IMR-90 (cell line): ENCODE measurements around the gene AMBP. TPM values are rescaled to one million over a fixed set of nuclear protein-coding genes. Genes with fewer than 3 reads are reported as not detected.

Source experiments
- ATAC-seq: fragments of 200-7000 bp; cut with Tn5 transposase; 2 replicates; pipeline ENCODE4 v1.9.1; 2020; ENCODE audit warnings: low read depth, mild to moderate bottlenecking, moderate library complexity
- BruUV-seq: library from RNA; stranded (reverse); fragments of 400-500 nt; replicated peaks from 2 replicates; lab custom pipeline; 2021; lab: Mats Ljungman, UMichigan
- CTCF ChIA-PET: fragments of 300-600 bp; formaldehyde crosslinking; extraction: SDS; loops from one replicate; lab custom pipeline; 2021; ENCODE audit warnings: antibody characterized with exemption; lab: Yijun Ruan, JAX
- POLR2A ChIA-PET: fragments of 300-600 bp; sonication (Branson Sonifier 250); formaldehyde crosslinking; loops from one replicate; lab custom pipeline; 2022; ENCODE audit warnings: antibody characterized with exemption; ENCODE audit not compliant: unreplicated experiment; lab: Charles Lee
- DNase-seq: peaks from one replicate; pipeline ENCODE4 v3.0.0; 2013
- H2AFZ ChIP-seq: replicated peaks from 2 replicates; pipeline ENCODE3; 2013; ENCODE audit warnings: low read length, mild to moderate bottlenecking; ENCODE audit not compliant: poor library complexity
- H2AK5ac ChIP-seq: 2 replicates; pipeline ENCODE4 v1.6.1; 2013; ENCODE audit warnings: low read depth, low read length, inconsistent platforms
- H2AK9ac ChIP-seq: replicated peaks from 2 replicates; pipeline ENCODE3; 2013; ENCODE audit warnings: mild to moderate bottlenecking, low read depth, low read length, moderate library complexity; ENCODE audit not compliant: poor library complexity
- H2BK120ac ChIP-seq: 2 replicates; pipeline ENCODE4 v1.6.1; 2013; ENCODE audit warnings: low read depth, low read length, inconsistent platforms
- H2BK15ac ChIP-seq: 3 replicates; pipeline ENCODE4 v1.6.1; 2013; ENCODE audit warnings: low read depth, low read length, inconsistent platforms
- H2BK20ac ChIP-seq: 2 replicates; pipeline ENCODE4 v1.6.1; 2013; ENCODE audit warnings: low read depth, mild to moderate bottlenecking, inconsistent platforms, low read length, moderate library complexity
- H2BK5ac ChIP-seq: 2 replicates; pipeline ENCODE4 v1.6.1; 2013; ENCODE audit warnings: mild to moderate bottlenecking, low read depth, low read length, inconsistent platforms; ENCODE audit not compliant: poor library complexity, severe bottlenecking
- H3K14ac ChIP-seq: replicated peaks from 2 replicates; pipeline ENCODE4 v1.6.1; 2013; ENCODE audit warnings: low read depth, low read length, inconsistent platforms
- H3K18ac ChIP-seq: 2 replicates; pipeline ENCODE4 v1.6.1; 2013; ENCODE audit warnings: low read depth, low read length, control low read depth
- H3K23ac ChIP-seq: 2 replicates; pipeline ENCODE4 v1.6.1; 2013; ENCODE audit warnings: low read depth, low read length, inconsistent platforms
- H3K27ac ChIP-seq: 2 replicates; pipeline ENCODE4 v1.5.1; 2013; ENCODE audit warnings: mild to moderate bottlenecking, control low read depth, low read length; ENCODE audit not compliant: insufficient read depth
- H3K27me3 ChIP-seq: 2 replicates; pipeline ENCODE4 v1.6.1; 2013; ENCODE audit warnings: low read length; ENCODE audit not compliant: control insufficient read depth, insufficient read depth
- H3K36me3 ChIP-seq: 2 replicates; pipeline ENCODE4 v1.6.1; 2013; ENCODE audit warnings: low read length, mixed read lengths; ENCODE audit not compliant: control insufficient read depth, insufficient read depth
- H3K4ac ChIP-seq: 2 replicates; pipeline ENCODE4 v1.6.1; 2013; ENCODE audit warnings: low read depth, low read length, inconsistent platforms
- H3K4me1 ChIP-seq: 2 replicates; pipeline ENCODE4 v1.6.1; 2013; ENCODE audit warnings: low read length, mixed read lengths; ENCODE audit not compliant: control insufficient read depth, insufficient read depth
- H3K4me2 ChIP-seq: 2 replicates; pipeline ENCODE4 v1.6.1; 2013; ENCODE audit warnings: low read depth, mild to moderate bottlenecking, control low read depth, low read length, moderate library complexity
- H3K4me3 ChIP-seq: 2 replicates; pipeline ENCODE4 v1.5.1; 2013; ENCODE audit warnings: low read depth, mild to moderate bottlenecking, control low read depth, low read length, moderate library complexity; ENCODE audit not compliant: insufficient read depth
- H3K56ac ChIP-seq: 2 replicates; pipeline ENCODE4 v1.6.1; 2013; ENCODE audit warnings: low read length, inconsistent platforms; ENCODE audit not compliant: insufficient read depth; ENCODE audit errors: extremely low read depth
- H3K79me1 ChIP-seq, 2 experiments: 2 replicates each; pipeline ENCODE4 v1.6.1; 2013; ENCODE audit warnings: low read length in 2 of 2, inconsistent platforms in 1 of 2, low read depth in 1 of 2
- H3K9ac ChIP-seq: 2 replicates; pipeline ENCODE4 v1.6.1; 2013; ENCODE audit warnings: low read depth, low read length, control low read depth
- H3K9me1 ChIP-seq: 2 replicates; pipeline ENCODE4 v1.6.1; 2013; ENCODE audit warnings: low read length, inconsistent platforms; ENCODE audit not compliant: insufficient read depth
- H3K9me3 ChIP-seq: 2 replicates; pipeline ENCODE4 v1.6.1; 2013; ENCODE audit warnings: low read length; ENCODE audit not compliant: control insufficient read depth, insufficient read depth
- H4K20me1 ChIP-seq: 2 replicates; pipeline ENCODE4 v1.6.1; 2013; ENCODE audit warnings: low read length, inconsistent platforms; ENCODE audit not compliant: insufficient read depth
- H4K5ac ChIP-seq: 2 replicates; pipeline ENCODE4 v1.6.1; 2013; ENCODE audit warnings: mild to moderate bottlenecking, low read depth, low read length, control low read depth
- H4K8ac ChIP-seq, 2 experiments: 2 replicates each; pipeline ENCODE4 v1.6.1; 2013; ENCODE audit warnings: low read depth in 2 of 2, low read length in 2 of 2, control low read depth in 1 of 2, inconsistent platforms in 1 of 2
- H4K91ac ChIP-seq: 2 replicates; pipeline ENCODE4 v1.6.1; 2013; ENCODE audit warnings: low read depth, low read length, inconsistent platforms; ENCODE audit not compliant: insufficient read depth
- CTCF ChIP-seq: conservative IDR thresholded peaks from 2 replicates; pipeline ENCODE4 v1.5.1; 2012; ENCODE audit warnings: mild to moderate bottlenecking, low read depth, low read length, improper control_type of control experiment
- USF2 ChIP-seq: fragments of 150-350 bp; IDR thresholded peaks from 2 replicates; pipeline ENCODE4 v1.6.1; 2017; ENCODE audit warnings: mild to moderate bottlenecking, antibody characterized with exemption, low read length, low read depth
- WGBS, 2 experiments: methylation state at CpG; one replicate each; pipeline versions ENCODE4 v1.1.5 to v1.1.7; 2013; ENCODE audit warnings: missing lambda C conversion rate in 2 of 2; ENCODE audit not compliant: insufficient read length in 1 of 2; ENCODE audit errors: extremely low coverage in 2 of 2; 5-methylcytosine and 5-hydroxymethylcytosine counted together
- dilution Hi-C: fragments of 300-500 bp; cut with HindIII; formaldehyde crosslinking; loops from one replicate; pipeline ENCODE4 v1.14.3; 2018; ENCODE audit warnings: low sequenced_read_pairs; ENCODE audit not compliant: unreplicated experiment
- in situ Hi-C: fragments of 300-500 bp; cut with MboI; formaldehyde crosslinking; loops from 3 replicates; pipeline ENCODE4 v1.14.3; 2019; ENCODE audit warnings: low sequenced_read_pairs, inconsistent platforms, mixed read lengths
- intact Hi-C: fragments of 100-400 bp; cut with micrococcal nuclease; formaldehyde crosslinking; loops from 2 replicates; pipeline ENCODE4 v1.10.0; 2022
- polyA plus RNA-seq, 3 experiments: library from polyadenylated mRNA; depleted of rRNA; stranded (reverse); fragments of >200 nt; gene quantifications; 2 replicates each; pipeline ENCODE4 v1.2.3, GENCODE V29; 2012; ENCODE audit warnings: low replicate concordance in 1 of 3
- total RNA-seq: library from RNA; depleted of rRNA; stranded (reverse); fragments of >200 nt; gene quantifications from 2 replicates; pipeline ENCODE4 v1.2.3, GENCODE V29; 2012

Gene AMBP
- total and polyA plus RNA-seq, 2 of the 4 experiments (the other 2 are of a cell fraction), result not detected

- Histone ChIP-seq H4K5ac (no peak overlapping the region), H3K9me3 (0 out of 2 replicates have a peak, but pooled peaks cover 2% of the 10 kb centered on the region), H2AK5ac (no peak overlapping the region), H3K36me3 (no peaks in the 10 kb centered on the region), H3K4me3 (no peak overlapping the region), H3K27me3 (peaks cover 57% of the 10 kb centered on the region), H2BK15ac (no peak overlapping the region), H3K14ac (no peak overlapping the region), H2BK20ac (no peak overlapping the region), H3K18ac (no peak overlapping the region), H2AK9ac (no peak overlapping the region), H3K4me2 (no peak overlapping the region), H2BK120ac (no peak overlapping the region), H3K4me1 (no peaks in the 10 kb centered on the region), H4K8ac (no peak overlapping the region), H3K79me1 (no peaks in the 10 kb centered on the region), H4K20me1 (no peaks in the 10 kb centered on the region; the same call in 1 of the 2 replicates), H3K9ac (no peak overlapping the region), H3K27ac (no peak overlapping the region), H3K23ac (no peak overlapping the region), H4K91ac (no peak overlapping the region), H2AFZ (no peak overlapping the region), H3K9me1 (no peaks in the 10 kb centered on the region), H2BK5ac (no peak overlapping the region), H3K56ac (no peak overlapping the region), H3K4ac (no peak overlapping the region)
- WGBS, 2 experiments, result no CpG with 5 or more reads among the region's 4 CpGs
- CTCF ChIA-PET, result no interaction called here
- POLR2A ChIA-PET, result no interaction called here
- intact Hi-C loops (no loop called here), dilution Hi-C loops (no loop called here), in situ Hi-C loops (no loop called here)
- DNase-seq (no peak), ATAC-seq (no peak)
- TF ChIP-seq USF2 (no peak), CTCF (no peak)
- no TSS peak for BruUV-seq
Observed at GRCh38 chr9:114086607-114087006, 8.5 kb upstream of the AMBP start.
